Suprapubic skin (tissue), 4 donors: ENCODE results near the gene FGFR3.

ENCODE experiments used
- POLR2A ChIP-seq, 2 donors: fragments of 450-650 bp; IDR thresholded peaks; one replicate each; pipeline ENCODE4 v1.6.1; 2017; ENCODE audit warnings: antibody characterized with exemption in 2 of 2, mild to moderate bottlenecking in 2 of 2, moderate library complexity in 2 of 2
- POLR2AphosphoS5 ChIP-seq, 3 donors: sonication (generic); formaldehyde crosslinking; IDR thresholded peaks; one replicate each; pipeline ENCODE4 v1.6.1; 2017; ENCODE audit warnings: antibody characterized with exemption in 3 of 3
- TF ChIP-seq, protein P1 (sequence below), 2 donors: fragments of 200-600 bp in 1 of 2; fragments of 450-650 bp in 1 of 2; sonication (generic) in 1 of 2; IDR thresholded peaks; one replicate each; pipeline ENCODE4 v1.5.1; 2016 to 2019; ENCODE audit warnings: antibody characterized with exemption in 2 of 2, mild to moderate bottlenecking in 1 of 2, moderate library complexity in 1 of 2

DNA sequence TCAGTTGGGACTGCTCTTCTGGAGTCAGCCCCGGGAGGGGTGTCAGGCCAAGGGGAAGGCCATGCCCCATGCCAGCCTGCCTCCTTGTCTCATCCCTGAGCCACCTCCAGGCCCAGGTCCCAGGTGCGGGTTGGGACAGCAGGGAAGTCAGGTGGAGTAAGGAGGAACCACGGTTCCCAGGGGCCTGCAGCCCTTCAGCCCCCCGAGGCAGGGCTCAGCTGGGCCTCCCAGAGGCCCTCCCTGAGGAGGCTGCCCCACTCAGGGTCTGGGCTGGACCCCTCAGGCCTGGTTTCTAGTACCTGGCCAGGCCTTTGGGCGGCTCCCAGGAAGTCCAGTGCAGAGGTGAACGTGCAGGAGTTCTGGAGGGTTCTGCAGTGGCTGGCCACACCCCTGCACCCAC lies 23.4 kb upstream of the FGFR3 start:
- TF ChIP-seq, protein P1, sequence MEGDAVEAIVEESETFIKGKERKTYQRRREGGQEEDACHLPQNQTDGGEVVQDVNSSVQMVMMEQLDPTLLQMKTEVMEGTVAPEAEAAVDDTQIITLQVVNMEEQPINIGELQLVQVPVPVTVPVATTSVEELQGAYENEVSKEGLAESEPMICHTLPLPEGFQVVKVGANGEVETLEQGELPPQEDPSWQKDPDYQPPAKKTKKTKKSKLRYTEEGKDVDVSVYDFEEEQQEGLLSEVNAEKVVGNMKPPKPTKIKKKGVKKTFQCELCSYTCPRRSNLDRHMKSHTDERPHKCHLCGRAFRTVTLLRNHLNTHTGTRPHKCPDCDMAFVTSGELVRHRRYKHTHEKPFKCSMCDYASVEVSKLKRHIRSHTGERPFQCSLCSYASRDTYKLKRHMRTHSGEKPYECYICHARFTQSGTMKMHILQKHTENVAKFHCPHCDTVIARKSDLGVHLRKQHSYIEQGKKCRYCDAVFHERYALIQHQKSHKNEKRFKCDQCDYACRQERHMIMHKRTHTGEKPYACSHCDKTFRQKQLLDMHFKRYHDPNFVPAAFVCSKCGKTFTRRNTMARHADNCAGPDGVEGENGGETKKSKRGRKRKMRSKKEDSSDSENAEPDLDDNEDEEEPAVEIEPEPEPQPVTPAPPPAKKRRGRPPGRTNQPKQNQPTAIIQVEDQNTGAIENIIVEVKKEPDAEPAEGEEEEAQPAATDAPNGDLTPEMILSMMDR (IDR thresholded peaks at IDR 0.05): no peak
- TF ChIP-seq POLR2AphosphoS5 (IDR thresholded peaks at IDR 0.05): no peak
- TF ChIP-seq POLR2A (IDR thresholded peaks at IDR 0.05): no peak
